Stimulated activated CD4-positive, alpha-beta T cell treated with anti-CD3 and anti-CD28 coated beads, Interleukin-15, amount 100 ng/mL, for 1 hour (primary cell): ENCODE measurements around the gene SOCS3.

Experiments used
- DNase-seq, 2 donors: peaks; one replicate each; pipeline ENCODE4 v3.0.0-alpha.2; 2020; ENCODE audit warnings: low read depth in 1 of 2, low spot score in 1 of 2

The SOCS3 gene

DNA sequence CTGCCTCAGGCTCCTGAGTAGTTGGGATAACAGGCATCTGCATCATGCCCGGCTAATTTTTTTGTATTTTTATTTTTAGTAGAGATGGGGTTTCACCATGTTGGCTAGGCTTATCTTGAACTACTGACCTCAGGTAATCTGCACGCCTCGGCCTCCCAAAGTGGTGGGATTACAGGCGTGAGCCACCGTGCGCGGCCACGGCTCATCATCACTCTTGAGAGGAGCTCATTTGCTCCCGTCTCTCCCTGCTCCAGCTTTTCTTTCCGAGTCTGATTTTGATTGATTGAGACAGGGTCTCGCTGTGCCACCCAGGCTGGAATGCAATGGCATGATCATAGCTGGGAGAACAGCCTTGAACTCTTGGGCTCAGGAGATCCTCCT is 31.2 kb upstream of the SOCS3 start:
- DNase-seq = no peak

DNA sequence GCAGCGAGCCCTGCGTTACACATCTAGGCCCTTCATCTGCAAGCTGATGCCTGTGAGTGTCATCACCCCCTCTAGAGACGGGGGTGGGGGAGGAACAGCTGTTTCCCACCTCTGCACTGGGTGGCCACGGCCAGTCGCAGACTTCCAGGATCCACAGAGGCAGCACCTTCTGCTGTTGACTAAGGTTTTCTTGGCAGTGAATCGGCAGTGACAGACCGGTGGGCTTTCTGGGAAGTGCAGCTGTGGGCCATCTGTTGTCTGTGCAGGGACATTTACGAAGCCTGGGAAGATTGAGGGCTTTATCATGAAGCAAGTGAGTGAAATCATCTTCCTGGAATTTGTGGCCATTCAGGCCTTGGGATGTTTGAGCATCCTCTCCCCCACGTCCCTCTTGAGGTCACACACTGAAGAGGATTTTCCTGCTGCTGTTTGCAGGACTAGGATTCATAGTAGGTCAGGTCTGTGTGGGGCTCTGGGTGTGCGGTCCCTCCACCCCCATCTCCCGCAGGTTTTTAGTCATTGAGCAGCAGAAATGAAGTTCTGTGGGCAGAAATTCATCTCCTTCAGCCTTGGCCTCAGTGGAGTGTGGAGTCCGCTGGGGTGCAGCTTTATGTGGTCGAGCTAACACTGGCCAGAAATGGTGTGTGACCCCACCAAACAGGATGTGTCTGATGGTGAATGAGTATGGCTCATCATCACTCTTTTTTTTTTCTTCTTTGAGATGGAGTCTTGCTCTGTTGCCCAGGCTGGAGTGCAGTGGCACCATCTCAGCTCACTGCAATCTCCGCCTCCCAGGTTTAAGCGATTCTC is 30.6 kb upstream of the SOCS3 start:
- no peak for DNase-seq

DNA sequence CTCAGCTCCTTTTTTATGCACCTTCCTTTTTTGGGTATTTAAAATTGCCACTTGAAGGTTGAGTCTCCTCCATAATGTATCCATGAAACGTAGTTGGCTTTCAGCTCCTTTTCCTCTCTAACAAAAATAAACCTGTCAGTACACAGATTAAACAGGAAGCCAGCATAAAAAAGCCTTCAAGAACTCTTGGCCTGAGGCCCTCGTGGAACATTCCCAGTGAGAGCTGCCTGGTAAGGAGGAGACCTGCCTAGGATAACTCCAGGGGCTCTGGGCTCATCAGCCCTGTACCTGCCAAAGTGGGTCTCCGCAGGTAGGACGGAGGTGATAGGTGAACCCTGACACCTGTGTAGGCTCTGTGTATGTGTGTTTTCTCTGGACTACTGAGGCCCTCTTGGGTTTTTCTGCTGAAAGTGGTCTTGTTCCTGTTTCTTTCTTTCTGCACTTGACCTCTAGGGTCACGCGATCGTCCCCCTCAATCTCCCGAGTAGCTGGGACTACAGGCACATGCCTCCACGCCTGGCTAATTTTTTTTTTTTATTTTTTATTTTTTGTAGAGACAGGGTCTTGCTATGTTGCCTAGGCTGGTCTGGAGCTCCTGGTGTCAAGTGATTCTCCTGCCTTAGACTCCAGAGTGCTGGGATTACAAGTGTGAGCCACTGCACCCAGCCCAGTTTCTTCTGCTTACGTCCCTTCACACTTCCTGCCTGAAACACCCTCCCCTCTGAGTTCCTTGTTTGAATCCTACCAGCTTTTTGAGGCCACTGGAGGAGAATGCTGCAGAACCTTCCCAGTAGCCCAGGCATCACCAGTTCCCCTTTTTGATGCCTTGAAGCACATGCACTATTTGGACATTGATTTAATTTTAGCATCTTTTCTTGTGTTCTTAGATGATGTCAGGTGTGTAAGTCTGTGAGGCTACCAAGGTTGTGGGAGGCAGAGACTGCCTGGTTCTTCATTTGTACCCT is 28.4 kb upstream of the SOCS3 start:
- no peak for DNase-seq

DNA sequence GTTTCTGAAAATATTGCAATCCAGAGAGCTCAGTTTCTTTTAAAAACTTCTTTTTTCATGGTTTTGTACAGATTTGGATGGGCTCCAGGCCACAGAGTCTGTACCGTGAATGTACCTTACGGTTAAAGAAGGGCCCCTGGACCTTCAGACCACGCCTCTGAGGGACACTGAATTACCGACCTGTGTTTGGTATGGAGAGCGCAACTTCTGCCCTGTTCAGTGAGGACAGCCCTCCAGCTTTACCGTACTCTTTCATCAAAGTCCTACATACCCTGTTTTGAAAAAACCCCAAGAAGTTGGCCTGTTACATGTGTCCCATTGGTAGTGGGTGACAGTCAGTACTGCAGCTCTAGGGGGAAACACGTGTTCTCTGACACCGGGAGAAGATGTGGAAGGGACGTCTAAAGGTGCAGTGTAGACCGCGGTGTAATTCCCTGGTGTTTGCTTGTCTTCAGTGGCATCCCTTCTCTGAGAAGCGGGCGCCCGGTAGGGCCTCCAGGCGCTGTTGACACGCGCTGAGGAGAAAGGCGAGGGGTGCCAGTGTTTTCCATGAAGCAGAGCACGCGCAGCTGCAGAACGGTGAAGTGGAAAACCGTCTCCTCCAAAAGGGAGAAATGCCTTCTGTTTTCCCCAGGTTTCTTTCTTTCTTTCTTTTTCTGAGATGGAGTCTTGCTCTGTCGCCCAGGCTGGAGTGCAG is 24.8 kb upstream of the SOCS3 start:
- DNase-seq = no peak

DNA sequence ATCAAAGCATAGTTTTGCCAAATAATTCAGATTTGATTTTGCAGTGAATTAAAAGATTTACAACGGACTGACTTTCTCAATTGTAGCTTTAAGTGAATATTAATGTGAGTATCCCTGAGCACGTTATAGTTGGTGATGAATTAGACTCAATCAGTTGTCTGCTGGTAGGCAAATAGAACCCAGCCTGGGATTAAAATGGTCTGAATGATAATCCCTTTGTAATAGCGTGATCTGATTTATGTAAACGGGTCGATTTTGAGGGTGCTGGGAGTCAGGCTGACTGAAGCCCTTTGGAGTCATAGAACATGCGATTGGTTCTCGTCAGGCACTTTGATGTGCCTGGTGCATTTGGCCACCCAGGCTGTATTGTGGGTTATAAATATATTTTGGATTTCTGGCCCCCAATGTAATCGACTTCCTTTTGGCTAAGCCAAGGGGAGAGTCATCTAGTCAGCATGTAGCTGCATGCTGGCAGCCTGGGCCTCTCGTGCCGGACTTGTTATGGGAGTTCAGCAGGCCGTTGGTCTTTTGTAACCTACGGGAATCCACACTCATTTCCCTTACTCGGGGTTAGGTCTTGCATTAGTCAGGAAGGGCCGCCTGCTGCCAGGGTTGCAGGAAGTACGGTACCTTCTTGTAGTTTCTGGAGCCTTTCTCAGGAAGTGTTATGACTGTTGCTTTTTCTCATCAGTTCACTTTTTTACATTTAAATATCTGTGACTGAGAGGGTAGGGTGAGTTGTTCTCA is 24.0 kb upstream of the SOCS3 start:
- peak in 1 of 2 donors; percentile 39 for DNase-seq

DNA sequence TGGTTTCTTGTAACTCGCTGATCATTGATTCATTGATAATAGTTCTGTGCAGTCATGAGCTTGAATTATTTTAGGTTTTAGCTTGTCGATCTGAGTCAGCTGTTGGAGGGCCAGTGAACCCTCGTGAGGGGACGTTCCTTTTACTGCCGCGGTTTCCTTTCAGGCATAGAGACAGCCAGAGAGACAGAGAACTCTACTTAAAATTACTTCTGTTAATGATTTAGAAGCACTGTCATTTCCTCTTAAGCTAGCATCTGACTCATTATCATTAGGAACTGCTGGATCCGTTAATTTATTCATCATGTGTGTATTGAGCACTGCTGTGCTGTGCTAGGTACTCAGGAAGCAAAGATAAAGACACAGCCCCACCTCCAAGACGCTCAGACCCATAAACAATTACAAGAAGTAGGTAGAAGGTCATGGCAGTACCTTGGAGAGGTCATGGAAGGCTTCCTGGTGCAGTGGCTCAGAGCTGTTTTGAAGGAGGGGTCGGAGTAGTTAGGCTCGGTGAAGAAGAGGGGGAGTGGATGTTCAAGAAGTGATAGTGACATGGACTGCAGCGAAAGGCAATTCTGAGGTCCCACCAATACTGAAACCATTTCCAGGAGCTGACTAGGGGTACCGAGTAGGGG is 21.8 kb upstream of the SOCS3 start:
- DNase-seq = no peak

DNA sequence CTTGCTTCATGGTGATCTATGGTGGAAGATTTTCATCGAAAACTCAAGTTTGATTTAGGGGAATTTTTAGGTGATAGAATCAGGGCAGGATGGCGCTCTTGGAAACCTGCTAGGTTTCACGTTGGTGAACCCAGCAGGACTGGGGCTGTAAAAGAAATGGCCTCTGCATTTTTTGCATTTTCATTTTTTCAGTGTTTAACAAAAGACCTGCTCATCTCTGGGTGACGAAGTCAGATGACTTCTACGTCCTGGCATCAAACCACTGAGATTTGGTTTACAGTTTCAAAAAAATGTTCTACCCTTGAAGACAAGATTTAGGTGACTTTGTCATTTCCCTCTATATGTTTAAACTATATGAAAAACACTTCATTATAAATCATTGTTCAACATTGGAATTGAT is 20.5 kb upstream of the SOCS3 start:
- no peak for DNase-seq

DNA sequence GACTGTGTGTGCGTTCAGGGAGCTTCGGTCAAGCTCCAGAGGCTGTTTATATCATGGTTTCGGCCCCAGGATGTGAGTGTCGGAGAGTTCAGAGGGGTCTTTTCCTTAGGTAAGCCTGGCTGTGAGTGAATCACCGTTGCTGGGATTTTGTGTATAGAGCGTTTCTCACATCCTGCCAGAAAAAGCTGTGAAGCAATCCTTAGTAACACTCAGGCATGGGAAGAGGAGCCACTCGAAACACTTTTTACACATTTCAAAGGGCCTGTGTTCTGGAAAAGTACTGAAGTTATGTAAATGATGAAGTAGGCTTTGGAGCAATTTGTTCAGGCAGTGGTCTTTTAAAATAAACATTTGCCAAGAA is 19.2 kb upstream of the SOCS3 start:
- DNase-seq = no peak

DNA sequence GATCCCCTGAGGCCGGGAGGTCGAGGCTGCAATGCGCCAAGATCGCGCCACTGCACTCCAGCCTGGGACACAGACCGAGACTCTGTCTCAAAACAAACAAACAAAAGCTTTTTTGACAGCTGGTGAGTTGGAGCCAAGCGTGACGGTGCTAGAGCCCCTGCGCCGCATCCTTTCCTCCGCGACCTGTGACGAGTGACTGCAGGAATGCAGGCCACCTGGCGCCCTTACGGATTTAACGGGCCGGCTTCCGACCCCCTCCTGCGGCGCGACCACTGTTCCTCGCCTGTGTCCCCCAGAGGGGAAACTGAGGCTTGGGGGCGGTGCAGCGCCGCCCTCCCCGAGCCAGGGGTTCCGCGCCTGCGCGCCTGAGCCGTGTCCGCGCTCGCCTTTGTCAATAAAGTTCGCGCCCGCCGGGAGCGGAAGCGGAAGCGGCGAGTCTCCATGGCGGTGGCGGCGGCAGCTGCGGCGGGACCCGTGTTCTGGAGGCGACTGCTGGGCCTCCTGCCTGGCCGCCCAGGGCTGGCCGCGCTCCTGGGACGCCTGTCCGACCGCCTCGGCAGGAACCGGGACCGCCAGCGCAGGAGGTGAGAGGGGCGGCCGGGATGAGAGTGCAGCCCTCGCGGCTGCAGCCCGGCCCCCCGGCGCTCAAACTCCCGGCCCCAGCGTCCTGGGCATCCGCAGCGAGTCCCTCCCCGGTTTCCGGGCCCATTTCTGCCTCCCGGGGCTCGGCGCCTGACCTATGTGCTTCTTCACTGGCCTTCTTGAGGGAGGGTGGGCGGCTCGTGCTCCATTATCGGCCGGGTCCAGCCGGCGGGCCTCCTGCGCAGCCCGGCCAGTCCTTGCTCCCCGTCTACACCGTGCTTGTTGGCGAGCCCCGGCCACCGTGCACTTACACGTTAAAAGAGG is 18.6 kb upstream of the SOCS3 start, which contains the start of gene PGS1:
TSS of gene PGS1 (plus strand) at position 425 of the 906 bp plus-strand sequence. CDS start at position 442, 17 bp downstream.
- DNase-seq = peak; percentile 66 to 73

DNA sequence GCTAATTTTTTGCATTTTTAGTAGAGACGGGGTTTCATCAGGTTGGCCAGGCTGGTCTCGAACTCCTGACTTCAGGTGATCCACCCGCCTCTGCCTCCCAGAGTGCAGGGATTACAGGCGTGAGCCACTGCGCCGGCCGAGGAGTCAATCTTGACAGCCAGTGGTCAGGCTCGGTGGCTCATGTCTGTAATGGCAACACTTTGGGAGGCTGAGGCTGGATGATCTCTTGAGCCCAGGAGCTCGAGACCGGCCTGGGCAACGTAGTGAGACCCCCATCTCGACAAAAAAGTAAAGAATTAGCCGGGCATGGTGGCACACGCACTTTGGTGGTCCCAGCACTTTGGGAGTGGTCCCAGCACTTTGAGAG is 18.0 kb upstream of the SOCS3 start:
- DNase-seq = no peak

DNA sequence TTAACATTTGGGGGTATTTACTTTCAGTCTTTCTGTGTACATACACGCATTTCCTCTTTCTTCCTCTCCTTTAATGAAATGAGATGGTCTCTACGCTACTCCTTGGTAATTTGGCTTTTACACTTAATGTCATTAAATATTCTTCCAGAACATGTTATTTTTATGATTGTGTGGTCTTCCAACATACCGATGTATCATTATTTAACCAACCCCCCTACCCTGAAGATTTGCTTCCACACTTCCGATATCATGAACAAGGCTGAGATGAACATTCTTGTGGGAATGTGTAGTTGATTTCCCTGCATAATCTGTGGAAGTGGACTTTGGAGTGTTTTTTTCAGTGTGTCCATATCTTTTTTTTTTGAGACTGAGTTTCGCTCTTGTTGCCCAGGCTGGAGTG is 16.3 kb upstream of the SOCS3 start:
- no peak for DNase-seq

DNA sequence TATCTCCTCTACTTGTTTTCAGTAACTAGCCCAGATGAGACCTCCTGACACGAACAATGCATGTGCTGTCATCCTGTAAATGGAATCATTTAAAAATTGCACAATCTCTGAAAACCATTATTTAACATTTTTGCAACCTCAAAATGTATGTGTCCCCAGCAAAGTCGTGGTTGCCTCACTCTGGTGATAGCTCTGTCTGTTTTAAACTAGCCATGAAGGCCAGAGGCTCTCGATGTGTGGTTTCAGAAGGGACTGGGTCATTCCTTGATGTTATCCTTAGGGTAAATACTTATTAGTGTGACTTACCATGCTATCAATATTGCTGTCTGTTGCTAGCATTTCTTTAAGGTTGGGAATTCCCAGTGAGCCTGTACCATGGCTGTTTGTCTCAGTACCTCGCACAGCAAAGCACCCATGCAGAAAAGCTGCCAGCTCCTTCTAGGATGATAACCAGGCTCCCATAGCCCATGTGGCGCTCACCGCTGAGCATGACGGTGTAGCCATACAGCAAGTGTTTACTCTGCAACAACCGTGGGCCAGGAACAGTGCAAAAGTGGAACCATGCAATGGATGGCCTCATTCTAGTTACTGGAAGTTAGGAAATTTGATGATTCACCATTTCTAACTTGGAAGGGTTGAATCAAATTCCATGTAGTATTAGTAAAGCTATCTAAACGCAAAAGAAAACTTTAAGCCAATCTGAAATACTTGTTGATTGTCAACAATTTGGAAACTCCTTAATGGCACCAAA is 15.7 kb upstream of the SOCS3 start:
- DNase-seq = no peak

DNA sequence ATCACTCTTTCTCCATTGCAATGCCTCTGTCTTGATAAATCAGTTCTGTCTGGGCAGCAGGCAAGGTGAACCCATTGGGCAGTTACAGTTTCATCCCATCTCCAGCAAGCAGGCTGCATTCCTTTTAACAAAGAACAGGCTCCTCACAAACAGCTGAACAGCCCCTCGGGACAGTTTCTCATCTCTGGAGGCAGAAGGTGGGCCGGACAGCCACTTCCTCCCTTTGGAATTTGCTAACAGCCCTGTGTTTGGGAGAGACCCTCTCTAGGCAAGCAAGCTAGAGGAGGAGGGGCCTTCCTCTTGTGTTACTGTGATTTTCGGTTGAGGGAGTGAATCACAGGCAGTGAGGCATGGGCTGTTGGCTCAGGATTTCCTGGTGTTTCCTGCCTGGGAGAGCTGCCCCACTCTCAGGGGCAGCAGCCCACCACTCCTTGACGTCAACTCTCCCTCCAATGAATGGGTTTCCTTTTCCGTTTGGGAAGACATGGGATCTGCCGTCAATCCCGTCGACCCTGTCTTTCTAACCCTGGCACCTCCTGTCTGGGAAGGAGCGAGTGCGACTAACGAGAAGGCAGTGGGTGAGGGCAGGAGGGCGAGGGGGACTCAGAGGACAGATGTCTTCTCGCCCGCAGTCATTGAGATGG is 14.9 kb upstream of the SOCS3 start:
- no peak for DNase-seq

DNA sequence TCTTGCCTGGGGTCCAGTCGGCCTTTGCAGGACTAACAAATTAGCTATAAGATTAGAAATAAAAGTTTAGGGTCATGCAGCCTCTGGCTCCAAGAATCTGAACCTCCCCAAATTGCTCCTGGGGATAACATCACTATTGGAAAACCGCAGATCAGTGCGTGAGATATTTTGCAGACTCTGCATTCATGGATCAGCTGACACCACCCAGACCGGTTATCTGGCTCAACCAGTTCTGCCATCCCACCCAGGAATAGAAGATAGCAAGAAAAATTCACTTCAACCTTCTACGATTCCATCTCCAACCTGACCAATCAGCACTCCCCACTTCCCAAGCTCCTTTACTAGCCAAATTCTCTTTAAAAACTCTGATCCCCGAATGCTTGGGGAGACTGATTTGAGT is 14.3 kb upstream of the SOCS3 start:
- no peak for DNase-seq

DNA sequence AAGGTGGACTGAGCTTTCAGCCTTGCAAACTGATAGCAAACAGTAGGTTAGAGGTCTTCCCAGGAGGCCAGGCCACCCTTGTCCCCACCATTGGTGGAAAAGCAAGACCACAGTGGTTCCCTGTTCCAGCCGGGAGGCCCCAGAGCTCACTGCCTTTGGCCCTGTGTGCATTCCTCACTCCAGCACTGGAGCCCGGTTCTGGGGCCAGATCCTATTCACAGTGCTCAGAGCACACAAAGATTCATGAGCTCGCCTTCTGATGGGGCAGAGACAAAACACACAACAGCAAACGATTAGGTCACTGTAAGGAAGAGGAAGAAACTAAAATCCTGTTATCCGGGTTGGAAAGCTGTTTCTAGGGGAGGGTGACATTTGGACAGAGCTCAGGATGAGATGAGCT is 13.0 kb upstream of the SOCS3 start:
- DNase-seq = no peak

DNA sequence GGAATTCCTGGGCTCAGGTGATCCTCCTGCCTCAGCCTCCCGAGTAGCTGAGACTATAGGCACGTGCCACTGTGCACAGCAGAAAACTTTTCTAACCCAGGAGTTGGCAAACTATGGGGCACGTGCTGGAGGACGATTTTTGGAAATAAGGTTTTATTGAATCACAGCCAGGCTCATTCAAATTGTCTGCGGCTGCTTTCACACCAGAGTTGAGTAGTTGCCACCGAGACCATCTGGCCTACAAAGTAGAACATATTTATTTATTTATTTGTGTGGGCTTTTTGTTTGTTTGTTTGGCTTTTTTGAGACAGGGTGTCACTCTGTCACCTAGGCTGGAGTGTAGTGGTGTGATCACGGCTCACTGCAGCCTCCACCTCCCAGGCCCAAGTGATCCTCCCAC is 11.2 kb upstream of the SOCS3 start:
- DNase-seq = no peak

DNA sequence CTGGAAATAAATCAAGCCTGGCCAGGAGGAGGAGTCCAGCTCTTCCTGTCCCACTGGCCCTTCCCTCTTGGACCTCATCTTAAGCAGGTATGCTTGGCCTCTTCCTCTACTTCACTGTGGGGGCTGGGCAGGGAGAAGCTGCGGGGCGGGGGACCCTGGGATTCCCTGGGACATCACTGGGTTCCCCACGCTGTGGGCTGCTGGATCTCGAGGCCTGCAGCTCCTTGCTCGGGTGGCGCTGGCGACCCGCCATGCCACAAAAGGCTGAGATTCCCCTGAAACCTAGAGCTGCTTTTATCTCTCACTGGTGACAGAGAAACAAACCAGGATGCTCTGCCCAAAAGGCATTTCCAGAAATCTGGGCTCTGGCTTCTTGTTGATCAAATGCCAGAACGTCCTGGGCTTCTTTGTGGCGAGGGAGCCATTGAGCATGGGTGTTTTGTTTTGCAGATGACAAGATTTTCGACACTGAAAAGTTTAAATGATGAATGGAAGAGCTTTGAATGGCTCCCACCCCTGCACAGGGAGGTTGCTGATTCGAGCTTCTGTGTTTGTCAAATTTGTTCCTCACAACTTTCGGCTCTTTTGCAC is 10.0 kb upstream of the SOCS3 start:
- DNase-seq = no peak
